Uterus (tissue), 4 donors: ENCODE results near the gene RXFP3. TPM values are rescaled to one million over a fixed set of nuclear protein-coding genes. Genes with fewer than 3 reads are reported as not detected.

Source experiments
- DNase-seq, 2 donors: peaks; one replicate each; pipeline ENCODE4 v3.0.0-alpha.2; 2019 to 2020
- H3K27ac ChIP-seq, 2 donors: fragments of 200-600 bp; sonication (generic); 1 replicate in 1 of 2; 2 replicates in 1 of 2; pipeline ENCODE4 v1.5.1; 2016 to 2018
- H3K27me3 ChIP-seq, 2 donors: fragments of 200-600 bp; sonication (generic); one replicate each; pipeline ENCODE4 v1.5.1; 2018 to 2019; ENCODE audit warnings: control low read depth in 1 of 2
- H3K36me3 ChIP-seq, 2 donors: fragments of 200-600 bp; sonication (generic); one replicate each; pipeline ENCODE4 v1.5.1; 2019; ENCODE audit warnings: control low read depth in 1 of 2
- H3K4me1 ChIP-seq, 2 donors: fragments of 200-600 bp; sonication (generic); one replicate each; pipeline ENCODE4 v1.5.1; 2018 to 2019; ENCODE audit warnings: control low read depth in 1 of 2
- H3K4me3 ChIP-seq, 2 donors: fragments of 200-600 bp; sonication (generic); 1 replicate in 1 of 2; 2 replicates in 1 of 2; pipeline ENCODE4 v1.5.1; 2018 to 2019; ENCODE audit warnings: mild to moderate bottlenecking in 1 of 2
- H3K9me3 ChIP-seq, 2 donors: fragments of 200-600 bp; sonication (generic); one replicate each; pipeline ENCODE4 v1.5.1; 2019; ENCODE audit warnings: control low read depth in 1 of 2
- POLR2A ChIP-seq, 2 donors: fragments of 450-650 bp; IDR thresholded peaks; one replicate each; pipeline ENCODE4 v1.6.1; 2016; ENCODE audit warnings: antibody characterized with exemption in 2 of 2, mild to moderate bottlenecking in 1 of 2, moderate library complexity in 1 of 2
- intact Hi-C: fragments of 100-400 bp; cut with DNase I; formaldehyde crosslinking; loops from one replicate; pipeline ENCODE4 v1.15.1; 2023; ENCODE audit warnings: low total_unique reads
- total RNA-seq, 4 donors: library from RNA; depleted of rRNA in 3 of 4; stranded (reverse); fragments of >200 nt in 3 of 4; gene quantifications; one replicate each; pipeline versions ENCODE4 v1.1.0 to v1.2.4, GENCODE V29; 2014 to 2023
- TF ChIP-seq, protein P1 (sequence below), 4 experiments: fragments of 200-600 bp in 2 of 4; fragments of 450-650 bp in 2 of 4; sonication (generic) in 2 of 4; IDR thresholded peaks; one replicate each; pipeline ENCODE4 v1.5.1; 2016 to 2019; ENCODE audit warnings: antibody characterized with exemption in 4 of 4, mild to moderate bottlenecking in 2 of 4, moderate library complexity in 1 of 4
- donor health status: DM: yes; HTN: yes; CAD: no.

RXFP3 gene
- total RNA-seq, 4 donors from 2014 or later: not detected

DNA sequence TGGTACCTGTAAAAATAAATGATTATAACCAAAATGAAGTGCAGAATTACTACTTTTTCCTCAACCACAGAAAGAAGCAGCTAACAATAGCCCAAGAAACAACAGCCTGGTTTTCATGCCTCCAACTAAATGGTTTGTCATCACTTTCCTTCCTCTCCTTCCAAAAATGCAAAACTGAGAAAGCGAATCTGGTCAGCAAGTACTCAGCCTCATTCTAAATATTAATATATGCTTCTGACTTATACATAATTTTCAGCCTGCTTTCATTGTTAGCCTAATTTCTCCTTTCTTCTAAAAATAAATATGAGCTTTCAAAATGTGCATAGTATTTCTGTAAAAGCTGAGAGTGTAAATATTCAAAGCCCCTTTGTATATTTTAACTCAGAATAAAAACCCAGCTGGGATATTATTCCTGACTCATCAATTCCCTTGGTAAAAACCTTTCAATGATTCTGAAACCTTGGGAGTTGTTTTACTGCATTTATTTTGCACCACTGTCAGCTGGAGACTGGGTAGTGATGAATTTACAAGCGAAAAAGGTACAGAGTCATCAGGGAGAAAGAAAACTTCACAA, 21.5 kb downstream of the RXFP3 start:
- no peaks in the 10 kb centered on the region for H3K36me3 ChIP-seq
- H3K9me3 ChIP-seq: no peaks in the 10 kb centered on the region
- H3K4me1 ChIP-seq: no peaks in the 10 kb centered on the region
- no peak overlapping the region for H3K27ac ChIP-seq
- DNase-seq: no peak
- intact Hi-C loops: no loop called here
- no peaks in the 10 kb centered on the region for H3K27me3 ChIP-seq
- H3K4me3 ChIP-seq: no peak overlapping the region
- TF ChIP-seq, protein P1, sequence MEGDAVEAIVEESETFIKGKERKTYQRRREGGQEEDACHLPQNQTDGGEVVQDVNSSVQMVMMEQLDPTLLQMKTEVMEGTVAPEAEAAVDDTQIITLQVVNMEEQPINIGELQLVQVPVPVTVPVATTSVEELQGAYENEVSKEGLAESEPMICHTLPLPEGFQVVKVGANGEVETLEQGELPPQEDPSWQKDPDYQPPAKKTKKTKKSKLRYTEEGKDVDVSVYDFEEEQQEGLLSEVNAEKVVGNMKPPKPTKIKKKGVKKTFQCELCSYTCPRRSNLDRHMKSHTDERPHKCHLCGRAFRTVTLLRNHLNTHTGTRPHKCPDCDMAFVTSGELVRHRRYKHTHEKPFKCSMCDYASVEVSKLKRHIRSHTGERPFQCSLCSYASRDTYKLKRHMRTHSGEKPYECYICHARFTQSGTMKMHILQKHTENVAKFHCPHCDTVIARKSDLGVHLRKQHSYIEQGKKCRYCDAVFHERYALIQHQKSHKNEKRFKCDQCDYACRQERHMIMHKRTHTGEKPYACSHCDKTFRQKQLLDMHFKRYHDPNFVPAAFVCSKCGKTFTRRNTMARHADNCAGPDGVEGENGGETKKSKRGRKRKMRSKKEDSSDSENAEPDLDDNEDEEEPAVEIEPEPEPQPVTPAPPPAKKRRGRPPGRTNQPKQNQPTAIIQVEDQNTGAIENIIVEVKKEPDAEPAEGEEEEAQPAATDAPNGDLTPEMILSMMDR (IDR thresholded peaks at IDR 0.05): no peak
- no peak for TF ChIP-seq POLR2A (IDR thresholded peaks at IDR 0.05)

DNA sequence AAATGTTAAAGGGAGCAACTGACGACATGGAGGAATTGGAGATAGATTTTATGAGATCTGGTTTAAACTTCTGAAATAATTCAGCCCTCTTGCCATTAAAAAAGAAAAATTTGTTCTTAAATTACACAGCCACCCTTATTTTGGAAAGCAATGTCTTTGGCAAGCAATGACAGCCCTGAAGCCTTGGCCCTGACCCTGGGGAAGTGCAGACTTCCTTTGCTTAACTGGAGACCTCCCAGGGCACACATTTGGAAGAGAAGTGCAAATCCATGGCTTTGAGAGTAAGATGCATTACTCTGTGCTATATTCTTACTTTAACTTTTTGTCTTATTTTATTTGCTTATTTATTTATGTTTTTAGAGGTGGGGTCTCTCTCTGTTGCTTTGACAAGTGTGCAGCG, 22.0 kb downstream of the RXFP3 start:
- intact Hi-C loops: no loop called here

DNA sequence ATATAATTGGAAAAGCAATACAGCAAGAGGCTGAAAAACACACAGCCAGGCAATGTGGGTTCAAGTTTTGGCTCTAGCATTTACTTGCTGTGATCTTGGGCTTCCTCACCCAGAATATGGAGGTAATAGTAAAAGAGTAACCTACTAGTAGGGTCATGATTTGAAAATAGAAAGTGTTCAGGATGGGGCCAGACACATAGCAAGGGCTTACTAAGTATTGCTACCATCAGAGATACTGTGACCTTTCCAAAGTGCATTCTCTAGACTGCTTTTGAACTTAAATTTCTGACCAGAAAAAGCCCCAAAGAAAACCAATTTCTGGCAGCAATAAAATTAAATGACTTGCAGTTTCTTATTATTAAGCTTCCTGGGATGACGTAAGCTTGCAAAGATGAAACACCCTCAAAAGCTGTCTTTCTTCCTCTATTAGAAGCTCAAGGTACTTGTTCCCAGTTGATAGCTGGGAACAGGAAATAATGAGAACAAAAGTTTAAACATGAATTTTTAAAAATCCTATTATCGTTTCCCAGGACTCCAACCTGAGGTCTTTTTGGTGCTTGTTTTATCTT, 28.0 kb downstream of the RXFP3 start:
- H3K9me3 ChIP-seq: no peaks in the 10 kb centered on the region
- H3K27ac ChIP-seq: no peak overlapping the region
- H3K4me3 ChIP-seq: no peak overlapping the region
- no peaks in the 10 kb centered on the region for H3K4me1 ChIP-seq
- no peak for TF ChIP-seq POLR2A (IDR thresholded peaks at IDR 0.05)
- TF ChIP-seq, protein P1 (IDR thresholded peaks at IDR 0.05): no peak
- H3K36me3 ChIP-seq: no peaks in the 10 kb centered on the region
- intact Hi-C loops: no loop called here
- no peak for DNase-seq
- no peaks in the 10 kb centered on the region for H3K27me3 ChIP-seq

More for the DNA sequence above, 22.0 kb downstream of the RXFP3 start:
- DNase-seq: no peak
- TF ChIP-seq, protein P1 (IDR thresholded peaks at IDR 0.05): no peak
- TF ChIP-seq POLR2A (IDR thresholded peaks at IDR 0.05): no peak
- H3K9me3 ChIP-seq: no peaks in the 10 kb centered on the region
- no peak overlapping the region for H3K27ac ChIP-seq
- no peaks in the 10 kb centered on the region for H3K36me3 ChIP-seq
- H3K27me3 ChIP-seq: no peaks in the 10 kb centered on the region
- H3K4me1 ChIP-seq: no peaks in the 10 kb centered on the region
- H3K4me3 ChIP-seq: no peak overlapping the region

DNA sequence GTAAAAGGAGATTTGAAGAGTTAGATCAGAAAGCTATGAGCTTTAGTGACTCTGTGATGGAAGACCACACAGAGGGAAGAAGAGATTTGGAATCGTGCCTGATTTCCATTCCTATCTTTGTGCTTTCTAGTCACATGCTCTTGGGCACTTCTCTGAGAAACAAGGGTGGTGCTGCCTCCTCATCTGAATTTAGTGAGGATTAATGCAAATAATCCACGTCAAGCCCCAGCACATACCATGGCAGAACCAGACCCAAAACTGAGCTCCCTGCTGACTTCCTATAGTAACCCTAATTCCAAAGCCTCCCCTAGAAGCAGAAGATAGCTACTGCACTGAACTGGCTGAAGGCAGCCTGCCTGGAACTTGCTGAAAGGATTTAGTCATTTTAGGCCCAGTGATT, 30.6 kb downstream of the RXFP3 start:
- H3K36me3 ChIP-seq: no peaks in the 10 kb centered on the region
- H3K9me3 ChIP-seq: no peaks in the 10 kb centered on the region
- no peak for DNase-seq
- no peak overlapping the region for H3K4me3 ChIP-seq
- TF ChIP-seq POLR2A (IDR thresholded peaks at IDR 0.05): no peak
- TF ChIP-seq, protein P1 (IDR thresholded peaks at IDR 0.05): no peak
- no peaks in the 10 kb centered on the region for H3K27me3 ChIP-seq
- intact Hi-C loops: no loop called here
- no peaks in the 10 kb centered on the region for H3K4me1 ChIP-seq
- H3K27ac ChIP-seq: no peak overlapping the region

DNA sequence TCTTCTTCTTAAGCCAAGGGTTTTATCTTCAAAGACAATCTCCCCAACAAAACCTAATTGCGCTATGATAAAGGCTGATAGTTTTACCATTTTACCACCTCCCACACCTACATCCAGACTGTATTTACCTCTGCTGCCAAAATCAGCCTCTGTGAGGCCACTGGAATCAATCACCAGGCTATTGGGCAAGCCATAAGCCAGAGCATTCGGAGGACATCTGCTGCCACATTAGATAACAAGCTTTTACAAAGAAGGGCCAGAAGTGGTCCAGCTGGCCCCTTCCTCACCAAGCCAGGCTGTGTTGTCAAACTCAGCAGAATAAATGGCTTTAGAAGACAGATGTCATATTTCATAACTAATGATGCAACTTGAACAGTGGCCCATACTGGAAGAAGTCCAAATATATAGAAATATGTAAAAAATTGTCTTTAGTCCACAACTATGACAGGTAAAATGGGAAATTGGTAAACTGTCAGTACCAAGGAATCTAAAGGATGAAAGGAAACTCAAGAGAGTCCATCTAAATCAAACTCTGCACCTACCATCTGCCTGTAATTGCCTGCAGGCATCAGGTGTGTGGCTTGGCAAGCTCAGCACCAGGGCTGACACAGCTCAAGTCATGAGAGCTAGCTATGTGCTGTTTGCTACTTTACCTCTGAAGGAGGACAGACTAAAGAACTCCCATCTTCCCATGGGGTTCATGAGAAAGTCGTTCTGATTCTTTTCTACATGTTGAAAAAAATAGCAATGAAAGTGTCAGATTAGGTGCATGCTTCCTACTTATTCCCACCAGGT, 32.2 kb downstream of the RXFP3 start:
- DNase-seq: no peak
- intact Hi-C loops: no loop called here
- Histone ChIP-seq H3K4me3 (no peak overlapping the region), H3K9me3 (no peaks in the 10 kb centered on the region), H3K4me1 (no peaks in the 10 kb centered on the region), H3K27ac (no peak overlapping the region), H3K27me3 (no peaks in the 10 kb centered on the region), H3K36me3 (no peaks in the 10 kb centered on the region)
- TF ChIP-seq, protein P1 (IDR thresholded peaks at IDR 0.05): no peak
- TF ChIP-seq POLR2A (IDR thresholded peaks at IDR 0.05): no peak
